SK-N-SH treated with all-trans-retinoic acid at 6 μM for 48 hours (cell line): Measurements from ENCODE around the gene KRT38.

ENCODE experiments used
- ATAC-seq: fragments of 200-7000 bp; cut with Tn5 transposase; 3 replicates; pipeline ENCODE4 v1.9.1; 2020; ENCODE audit warnings: mild to moderate bottlenecking, moderate library complexity
- ARNTL ChIP-seq: fragments of 450-650 bp; formaldehyde crosslinking; IDR thresholded peaks from 2 replicates; pipeline ENCODE4 v1.5.0; 2020; ENCODE audit warnings: low read depth, mild to moderate bottlenecking, moderate library complexity, borderline replicate concordance
- BACH2 ChIP-seq: fragments of 250-450 bp; sonication (Bioruptor Pico); IDR thresholded peaks from 2 replicates; pipeline ENCODE4 v1.9.0; 2021; ENCODE audit warnings: mild to moderate bottlenecking, borderline replicate concordance
- CREB5 ChIP-seq: fragments of 250-450 bp; sonication (Bioruptor Pico); IDR thresholded peaks from 2 replicates; pipeline ENCODE4 v1.5.1; 2020; ENCODE audit warnings: low read depth, mild to moderate bottlenecking, moderate library complexity
- CSDC2 ChIP-seq: fragments of 250-450 bp; sonication (Bioruptor Pico); IDR thresholded peaks from 2 replicates; pipeline ENCODE4 v1.5.0; 2020; ENCODE audit warnings: mild to moderate bottlenecking, moderate library complexity
- ISL1 ChIP-seq: fragments of 250-450 bp; sonication (Bioruptor Pico); IDR thresholded peaks from 2 replicates; pipeline ENCODE4 v2.1.2; 2022; ENCODE audit warnings: mild to moderate bottlenecking, moderate library complexity
- OSR1 ChIP-seq: fragments of 250-450 bp; sonication (Bioruptor Pico); IDR thresholded peaks from 2 replicates; pipeline ENCODE4 v1.8.0; 2022; ENCODE audit warnings: moderate library complexity, mild to moderate bottlenecking, inconsistent platforms
- POU6F1 ChIP-seq: fragments of 250-450 bp; sonication (Bioruptor Pico); IDR thresholded peaks from 2 replicates; pipeline ENCODE4 v1.8.0; 2021; ENCODE audit warnings: low read depth, mild to moderate bottlenecking, moderate library complexity, borderline replicate concordance
- PPARA ChIP-seq: fragments of 250-450 bp; sonication (Bioruptor Pico); IDR thresholded peaks from 2 replicates; pipeline ENCODE4 v1.5.0; 2020; ENCODE audit warnings: mild to moderate bottlenecking, borderline replicate concordance
- RARB ChIP-seq: fragments of 250-450 bp; sonication (Bioruptor Pico); IDR thresholded peaks from 2 replicates; pipeline ENCODE4 v1.8.0; 2021; ENCODE audit warnings: mild to moderate bottlenecking, moderate library complexity
- SNAI2 ChIP-seq: fragments of 250-450 bp; sonication (Bioruptor Pico); IDR thresholded peaks from 2 replicates; pipeline ENCODE4 v1.5.0; 2020; ENCODE audit warnings: mild to moderate bottlenecking, moderate library complexity
- TOX ChIP-seq: fragments of 250-450 bp; sonication (Bioruptor Pico); IDR thresholded peaks from 2 replicates; pipeline ENCODE4 v1.8.0; 2021; ENCODE audit warnings: mild to moderate bottlenecking, moderate library complexity, borderline replicate concordance
- ZC3H10 ChIP-seq: fragments of 250-450 bp; sonication (Bioruptor Pico); IDR thresholded peaks from 2 replicates; pipeline ENCODE4 v1.5.1; 2021; ENCODE audit warnings: mild to moderate bottlenecking, moderate library complexity
- ZFP3 ChIP-seq: fragments of 250-450 bp; sonication (Bioruptor Pico); IDR thresholded peaks from 2 replicates; pipeline ENCODE4 v1.5.0; 2020; ENCODE audit warnings: mild to moderate bottlenecking, moderate library complexity
- ZNF565 ChIP-seq: fragments of 450-650 bp; formaldehyde crosslinking; conservative IDR thresholded peaks from 2 replicates; pipeline ENCODE4 v1.5.0; 2020; ENCODE audit warnings: low read depth, mild to moderate bottlenecking, moderate library complexity
- ZNF70 ChIP-seq: fragments of 450-650 bp; formaldehyde crosslinking; IDR thresholded peaks from 2 replicates; pipeline ENCODE4 v1.5.0; 2020; ENCODE audit warnings: mild to moderate bottlenecking, moderate library complexity
- ZNF8 ChIP-seq: fragments of 450-650 bp; formaldehyde crosslinking; IDR thresholded peaks from 2 replicates; pipeline ENCODE4 v1.5.0; 2020; ENCODE audit warnings: mild to moderate bottlenecking, moderate library complexity
- TF ChIP-seq, protein P1 (sequence below): fragments of 250-450 bp; sonication (Bioruptor Pico); IDR thresholded peaks from 2 replicates; pipeline ENCODE4 v1.5.1; 2021; ENCODE audit warnings: mild to moderate bottlenecking, moderate library complexity
- TF ChIP-seq, protein P2 (sequence below): fragments of 250-450 bp; sonication (Bioruptor Pico); IDR thresholded peaks from 2 replicates; pipeline ENCODE4 v1.8.0; 2020; ENCODE audit warnings: mild to moderate bottlenecking, moderate library complexity, borderline replicate concordance
- TF ChIP-seq, protein P3 (sequence below): fragments of 250-450 bp; sonication (Bioruptor Pico); IDR thresholded peaks from 2 replicates; pipeline ENCODE4 v1.5.0; 2020; ENCODE audit warnings: mild to moderate bottlenecking, moderate library complexity

KRT38 gene

DNA sequence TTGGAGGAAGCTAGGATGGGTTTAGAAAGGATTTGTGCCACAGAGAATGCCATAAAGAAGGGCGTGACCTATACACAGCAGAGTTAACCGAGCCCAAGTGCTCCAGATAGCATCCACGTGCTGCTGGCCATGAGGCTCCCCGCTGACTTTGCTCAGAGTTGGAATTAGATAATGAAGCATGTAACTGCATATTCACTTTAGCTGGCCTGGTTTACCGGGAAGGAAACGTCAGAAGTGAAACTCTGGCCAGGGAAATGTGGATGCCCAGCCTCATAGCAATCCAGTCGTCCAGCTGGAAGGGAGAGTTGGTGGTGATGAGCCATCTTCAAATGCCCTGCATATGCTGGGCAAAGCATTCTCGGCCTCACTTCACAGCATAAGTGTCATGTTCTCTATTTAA is 34.1 kb upstream of the KRT38 start:
- ATAC-seq = no peak
- no peak for TF ChIP-seq ZNF70 (CRISPR knock-in tag)
- no peak for TF ChIP-seq ARNTL (CRISPR knock-in tag)
- TF ChIP-seq PPARA (CRISPR knock-in tag) = no peak
- TF ChIP-seq, protein P1, sequence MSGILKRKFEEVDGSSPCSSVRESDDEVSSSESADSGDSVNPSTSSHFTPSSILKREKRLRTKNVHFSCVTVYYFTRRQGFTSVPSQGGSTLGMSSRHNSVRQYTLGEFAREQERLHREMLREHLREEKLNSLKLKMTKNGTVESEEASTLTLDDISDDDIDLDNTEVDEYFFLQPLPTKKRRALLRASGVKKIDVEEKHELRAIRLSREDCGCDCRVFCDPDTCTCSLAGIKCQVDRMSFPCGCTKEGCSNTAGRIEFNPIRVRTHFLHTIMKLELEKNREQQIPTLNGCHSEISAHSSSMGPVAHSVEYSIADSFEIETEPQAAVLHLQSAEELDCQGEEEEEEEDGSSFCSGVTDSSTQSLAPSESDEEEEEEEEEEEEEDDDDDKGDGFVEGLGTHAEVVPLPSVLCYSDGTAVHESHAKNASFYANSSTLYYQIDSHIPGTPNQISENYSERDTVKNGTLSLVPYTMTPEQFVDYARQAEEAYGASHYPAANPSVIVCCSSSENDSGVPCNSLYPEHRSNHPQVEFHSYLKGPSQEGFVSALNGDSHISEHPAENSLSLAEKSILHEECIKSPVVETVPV (CRISPR knock-in tag) = no peak
- TF ChIP-seq CREB5 (CRISPR knock-in tag) = no peak
- TF ChIP-seq ISL1 (CRISPR knock-in tag) = no peak
- TF ChIP-seq, protein P2, sequence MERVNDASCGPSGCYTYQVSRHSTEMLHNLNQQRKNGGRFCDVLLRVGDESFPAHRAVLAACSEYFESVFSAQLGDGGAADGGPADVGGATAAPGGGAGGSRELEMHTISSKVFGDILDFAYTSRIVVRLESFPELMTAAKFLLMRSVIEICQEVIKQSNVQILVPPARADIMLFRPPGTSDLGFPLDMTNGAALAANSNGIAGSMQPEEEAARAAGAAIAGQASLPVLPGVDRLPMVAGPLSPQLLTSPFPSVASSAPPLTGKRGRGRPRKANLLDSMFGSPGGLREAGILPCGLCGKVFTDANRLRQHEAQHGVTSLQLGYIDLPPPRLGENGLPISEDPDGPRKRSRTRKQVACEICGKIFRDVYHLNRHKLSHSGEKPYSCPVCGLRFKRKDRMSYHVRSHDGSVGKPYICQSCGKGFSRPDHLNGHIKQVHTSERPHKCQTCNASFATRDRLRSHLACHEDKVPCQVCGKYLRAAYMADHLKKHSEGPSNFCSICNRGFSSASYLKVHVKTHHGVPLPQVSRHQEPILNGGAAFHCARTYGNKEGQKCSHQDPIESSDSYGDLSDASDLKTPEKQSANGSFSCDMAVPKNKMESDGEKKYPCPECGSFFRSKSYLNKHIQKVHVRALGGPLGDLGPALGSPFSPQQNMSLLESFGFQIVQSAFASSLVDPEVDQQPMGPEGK (CRISPR knock-in tag) = no peak
- TF ChIP-seq ZNF8 (CRISPR knock-in tag) = no peak
- TF ChIP-seq RARB (CRISPR knock-in tag) = no peak
- no peak for TF ChIP-seq SNAI2 (CRISPR knock-in tag)
- TF ChIP-seq ZFP3 (CRISPR knock-in tag) = no peak
- TF ChIP-seq POU6F1 (CRISPR knock-in tag) = no peak
- TF ChIP-seq BACH2 (CRISPR knock-in tag) = no peak

DNA sequence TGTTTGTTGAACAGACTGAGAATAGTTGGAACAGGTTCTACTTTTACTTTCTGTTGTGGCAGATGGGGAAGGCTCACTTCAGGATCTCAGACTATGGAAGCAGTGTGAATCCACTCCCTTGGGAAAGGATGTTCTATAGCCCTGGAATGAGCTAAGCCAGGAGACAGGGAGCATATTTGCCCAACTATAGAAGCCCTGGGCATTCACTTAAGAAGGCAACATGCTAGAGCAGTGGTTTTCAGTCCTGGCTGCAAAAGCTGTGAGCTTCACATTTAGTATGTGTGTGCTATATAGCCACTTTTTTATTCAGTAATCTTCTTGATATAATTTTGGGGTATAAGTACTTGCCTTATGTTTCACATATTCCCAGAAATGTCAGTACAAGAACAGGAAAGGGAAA is 27.6 kb upstream of the KRT38 start:
- TF ChIP-seq TOX (no peak), CREB5 (CRISPR knock-in tag) (no peak), ISL1 (CRISPR knock-in tag) (no peak), ZNF565 (CRISPR knock-in tag) (no peak), BACH2 (CRISPR knock-in tag) (no peak), RARB (CRISPR knock-in tag) (no peak), OSR1 (CRISPR knock-in tag) (no peak)
- TF ChIP-seq, protein P3, sequence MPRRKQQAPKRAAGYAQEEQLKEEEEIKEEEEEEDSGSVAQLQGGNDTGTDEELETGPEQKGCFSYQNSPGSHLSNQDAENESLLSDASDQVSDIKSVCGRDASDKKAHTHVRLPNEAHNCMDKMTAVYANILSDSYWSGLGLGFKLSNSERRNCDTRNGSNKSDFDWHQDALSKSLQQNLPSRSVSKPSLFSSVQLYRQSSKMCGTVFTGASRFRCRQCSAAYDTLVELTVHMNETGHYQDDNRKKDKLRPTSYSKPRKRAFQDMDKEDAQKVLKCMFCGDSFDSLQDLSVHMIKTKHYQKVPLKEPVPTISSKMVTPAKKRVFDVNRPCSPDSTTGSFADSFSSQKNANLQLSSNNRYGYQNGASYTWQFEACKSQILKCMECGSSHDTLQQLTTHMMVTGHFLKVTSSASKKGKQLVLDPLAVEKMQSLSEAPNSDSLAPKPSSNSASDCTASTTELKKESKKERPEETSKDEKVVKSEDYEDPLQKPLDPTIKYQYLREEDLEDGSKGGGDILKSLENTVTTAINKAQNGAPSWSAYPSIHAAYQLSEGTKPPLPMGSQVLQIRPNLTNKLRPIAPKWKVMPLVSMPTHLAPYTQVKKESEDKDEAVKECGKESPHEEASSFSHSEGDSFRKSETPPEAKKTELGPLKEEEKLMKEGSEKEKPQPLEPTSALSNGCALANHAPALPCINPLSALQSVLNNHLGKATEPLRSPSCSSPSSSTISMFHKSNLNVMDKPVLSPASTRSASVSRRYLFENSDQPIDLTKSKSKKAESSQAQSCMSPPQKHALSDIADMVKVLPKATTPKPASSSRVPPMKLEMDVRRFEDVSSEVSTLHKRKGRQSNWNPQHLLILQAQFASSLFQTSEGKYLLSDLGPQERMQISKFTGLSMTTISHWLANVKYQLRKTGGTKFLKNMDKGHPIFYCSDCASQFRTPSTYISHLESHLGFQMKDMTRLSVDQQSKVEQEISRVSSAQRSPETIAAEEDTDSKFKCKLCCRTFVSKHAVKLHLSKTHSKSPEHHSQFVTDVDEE = no peak
- ATAC-seq = no peak

DNA sequence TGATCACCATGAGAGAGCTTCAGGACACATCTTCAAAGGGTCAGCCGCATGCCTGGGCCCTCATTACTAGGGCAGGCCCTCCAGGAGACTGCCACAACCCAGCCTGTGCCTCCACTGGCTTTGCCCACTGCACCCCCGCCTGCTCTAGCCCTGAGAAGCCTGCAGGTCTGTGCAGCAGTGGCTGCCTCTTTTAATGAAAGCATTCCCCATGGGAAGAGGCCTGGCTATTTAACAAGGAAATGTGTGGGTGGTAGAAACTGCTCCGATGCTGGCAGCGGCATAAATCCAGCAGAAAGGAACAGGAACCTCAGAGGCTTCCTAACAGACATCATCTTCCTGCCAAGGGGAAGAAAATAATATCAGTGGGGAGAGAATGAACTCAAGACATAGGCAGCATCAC is 26.8 kb upstream of the KRT38 start:
- ATAC-seq = no peak
- TF ChIP-seq ZC3H10 (CRISPR knock-in tag) (no peak), CSDC2 (CRISPR knock-in tag) (no peak), ZNF565 (CRISPR knock-in tag) (no peak), BACH2 (CRISPR knock-in tag) (no peak), ISL1 (CRISPR knock-in tag) (no peak), PPARA (CRISPR knock-in tag) (no peak), OSR1 (CRISPR knock-in tag) (no peak)
- TF ChIP-seq, protein P2 (CRISPR knock-in tag) = no peak
- TF ChIP-seq, protein P1 (CRISPR knock-in tag) = no peak
